Gastrocnemius medialis (tissue), 4 donors: ENCODE results near the gene ZNRF3. TPM values are rescaled to one million over a fixed set of nuclear protein-coding genes. Genes with fewer than 3 reads are reported as not detected.

ENCODE experiments used
- ATAC-seq, 2 donors: fragments of 150-250 bp; one replicate each; pipeline ENCODE4 v1.9.1; 2016
- DNase-seq, 2 donors: peaks; one replicate each; pipeline ENCODE4 v3.0.0-alpha.2; 2019
- H3K27ac ChIP-seq, 4 donors: fragments of 200-600 bp; sonication (generic); 1 replicate in 1 of 4; 2 replicates in 3 of 4; pipeline ENCODE4 v1.5.1; 2016 to 2018; ENCODE audit warnings: mild to moderate bottlenecking in 2 of 4, moderate library complexity in 1 of 4
- H3K27me3 ChIP-seq, 3 donors: fragments of 200-600 bp; sonication (generic) in 2 of 3; 1 replicate in 1 of 3; 2 replicates in 2 of 3; pipeline versions ENCODE4 v1.5.1 to v1.6.0; 2016 to 2019; ENCODE audit warnings: mild to moderate bottlenecking in 1 of 3, moderate library complexity in 1 of 3
- H3K36me3 ChIP-seq, 2 donors: fragments of 200-600 bp; sonication (generic) in 1 of 2; one replicate each; pipeline ENCODE4 v1.5.1; 2017 to 2018
- H3K4me1 ChIP-seq, 2 donors: fragments of 200-600 bp; sonication (generic) in 1 of 2; one replicate each; pipeline ENCODE4 v1.5.1; 2016 to 2017; ENCODE audit warnings: mild to moderate bottlenecking in 2 of 2
- H3K4me3 ChIP-seq, 4 donors: fragments of 200-600 bp; sonication (generic) in 3 of 4; 1 replicate in 1 of 4; 2 replicates in 3 of 4; pipeline ENCODE4 v1.5.1; 2016 to 2019; ENCODE audit warnings: mild to moderate bottlenecking in 2 of 4
- H3K9me3 ChIP-seq, 3 donors: fragments of 200-600 bp; sonication (generic) in 2 of 3; 1 replicate in 1 of 3; 2 replicates in 2 of 3; pipeline ENCODE4 v1.5.1; 2016 to 2019
- POLR2A ChIP-seq, 2 donors: fragments of 450-650 bp; IDR thresholded peaks; one replicate each; pipeline ENCODE4 v1.6.1; 2017; ENCODE audit warnings: antibody characterized with exemption in 2 of 2, mild to moderate bottlenecking in 2 of 2, moderate library complexity in 2 of 2
- in situ Hi-C, 4 donors: fragments of 200-750 bp; cut with MboI; loops; one replicate each; pipeline versions ENCODE4 v1.15.0 to v1.8.0; 2017; ENCODE audit warnings: low sequenced_read_pairs in 4 of 4
- intact Hi-C: fragments of 100-400 bp; cut with DNase I; formaldehyde crosslinking; loops from one replicate; pipeline ENCODE4 v1.15.1; 2023; ENCODE audit warnings: low total_unique reads
- total RNA-seq, 4 donors: library from RNA; depleted of rRNA; stranded (reverse); fragments of >200 nt; gene quantifications; one replicate each; pipeline versions ENCODE4 v1.1.0 to v1.2.3, GENCODE V29; 2016
- TF ChIP-seq, protein P1 (sequence below), 5 experiments: fragments of 450-650 bp in 3 of 5; fragments of 200-600 bp in 2 of 5; sonication (generic) in 2 of 5; IDR thresholded peaks in 4 of 5; conservative IDR thresholded peaks in 1 of 5; 1 replicate in 4 of 5; 2 replicates in 1 of 5; pipeline ENCODE4 v1.5.1; 2016 to 2019; ENCODE audit warnings: antibody characterized with exemption in 5 of 5, mild to moderate bottlenecking in 3 of 5, moderate library complexity in 3 of 5

Gene ZNRF3
- total RNA-seq, 4 donors from 2014 or later, result 7.8 to 19.1 (median 11.1) TPM

GRCh38 chr22:28882545-28882877, 861 bp upstream of the ZNRF3 start:
- TF ChIP-seq, protein P1, sequence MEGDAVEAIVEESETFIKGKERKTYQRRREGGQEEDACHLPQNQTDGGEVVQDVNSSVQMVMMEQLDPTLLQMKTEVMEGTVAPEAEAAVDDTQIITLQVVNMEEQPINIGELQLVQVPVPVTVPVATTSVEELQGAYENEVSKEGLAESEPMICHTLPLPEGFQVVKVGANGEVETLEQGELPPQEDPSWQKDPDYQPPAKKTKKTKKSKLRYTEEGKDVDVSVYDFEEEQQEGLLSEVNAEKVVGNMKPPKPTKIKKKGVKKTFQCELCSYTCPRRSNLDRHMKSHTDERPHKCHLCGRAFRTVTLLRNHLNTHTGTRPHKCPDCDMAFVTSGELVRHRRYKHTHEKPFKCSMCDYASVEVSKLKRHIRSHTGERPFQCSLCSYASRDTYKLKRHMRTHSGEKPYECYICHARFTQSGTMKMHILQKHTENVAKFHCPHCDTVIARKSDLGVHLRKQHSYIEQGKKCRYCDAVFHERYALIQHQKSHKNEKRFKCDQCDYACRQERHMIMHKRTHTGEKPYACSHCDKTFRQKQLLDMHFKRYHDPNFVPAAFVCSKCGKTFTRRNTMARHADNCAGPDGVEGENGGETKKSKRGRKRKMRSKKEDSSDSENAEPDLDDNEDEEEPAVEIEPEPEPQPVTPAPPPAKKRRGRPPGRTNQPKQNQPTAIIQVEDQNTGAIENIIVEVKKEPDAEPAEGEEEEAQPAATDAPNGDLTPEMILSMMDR (IDR thresholded peaks at IDR 0.05 in 4 of 5, conservative IDR thresholded peaks at IDR 0.05 in 1 of 5), result no peak
- no peak for TF ChIP-seq POLR2A (IDR thresholded peaks at IDR 0.05)
- DNase-seq (no peak), ATAC-seq (peak in 1 of 2 donors; percentile 1)
- Histone ChIP-seq H3K4me1 (peaks cover 12 to 29% of the 10 kb centered on the region in 2 donors), H3K4me3 (peak overlapping the region; percentile 69 to 96 (median 79)), H3K36me3 (no peaks in the 10 kb centered on the region), H3K27ac (peak overlapping the region; percentile 57 to 75 (median 68)), H3K9me3 (no peaks in the 10 kb centered on the region), H3K27me3 (no peaks in the 10 kb centered on the region)
- in situ Hi-C loops, result no loop called here
- intact Hi-C loops, result loop anchor here (5.0 kb wide), 1 partner anchor 45 kb away; no protein-coding TSS in a partner anchor

GRCh38 chr22:28883657-28883916, 215 bp downstream of the ZNRF3 start:
- Histone ChIP-seq H3K4me3 (peak overlapping the region; percentile 48 to 69 (median 62)), H3K27me3 (no peaks in the 10 kb centered on the region), H3K36me3 (no peaks in the 10 kb centered on the region), H3K27ac (peak overlapping the region; percentile 66 to 76 (median 76)), H3K4me1 (peaks cover 12 to 38% of the 10 kb centered on the region in 2 donors), H3K9me3 (no peaks in the 10 kb centered on the region)
- no peak for TF ChIP-seq POLR2A (IDR thresholded peaks at IDR 0.05)
- TF ChIP-seq, protein P1 (IDR thresholded peaks at IDR 0.05 in 4 of 5, conservative IDR thresholded peaks at IDR 0.05 in 1 of 5), result no peak
- in situ Hi-C loops (no loop called here), intact Hi-C loops (loop anchor here (1.0 to 5.0 kb wide), 2 partner anchors 44 to 95 kb away; no protein-coding TSS in a partner anchor)
- peak; percentile 59 to 60 for ATAC-seq
- no peak for DNase-seq

DNA sequence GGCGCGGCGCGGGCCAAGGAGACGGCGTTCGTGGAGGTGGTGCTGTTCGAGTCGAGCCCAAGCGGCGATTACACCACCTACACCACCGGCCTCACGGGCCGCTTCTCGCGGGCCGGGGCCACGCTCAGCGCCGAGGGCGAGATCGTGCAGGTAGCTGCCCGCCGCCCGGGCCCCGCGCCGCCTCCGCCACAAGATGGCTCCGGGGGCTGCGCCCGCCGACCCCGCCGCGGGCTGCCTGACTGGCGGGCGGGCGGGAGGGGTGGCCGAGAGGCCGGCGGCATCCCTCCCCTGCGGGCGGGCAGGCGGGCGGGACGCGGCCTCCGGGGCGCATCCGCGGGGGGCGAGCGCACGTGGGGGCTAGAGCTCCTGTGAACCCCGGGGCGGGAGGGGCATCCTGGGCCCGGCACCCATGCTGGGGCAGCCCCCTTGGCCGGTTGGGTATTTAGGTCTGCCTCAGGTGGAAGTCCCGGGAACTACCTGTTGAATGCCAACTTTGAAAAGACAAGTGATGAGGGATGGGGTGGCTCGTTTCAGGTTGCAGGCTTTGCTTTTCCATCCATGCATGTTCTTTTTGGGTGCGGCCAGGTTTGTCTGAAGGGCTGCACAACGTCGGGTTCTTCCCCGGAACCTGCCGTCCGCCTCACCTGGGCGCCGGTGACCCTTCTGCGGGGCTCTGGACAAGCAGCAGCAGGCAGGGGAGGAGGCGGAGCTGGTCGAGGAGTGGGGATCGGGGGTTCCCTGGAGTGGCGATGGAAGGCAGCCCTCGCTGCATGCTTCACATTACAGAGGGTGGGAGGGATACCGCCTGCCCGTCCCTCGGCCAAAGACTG, 760 bp downstream of the ZNRF3 start:
- DNase-seq, result peak in 1 of 2 donors; percentile 33
- Histone ChIP-seq H3K4me1 (peaks cover 12 to 38% of the 10 kb centered on the region in 2 donors), H3K27me3 (no peaks in the 10 kb centered on the region), H3K36me3 (no peaks in the 10 kb centered on the region), H3K9me3 (no peaks in the 10 kb centered on the region), H3K4me3 (peak overlapping the region; percentile 48 to 69 (median 62)), H3K27ac (peak overlapping the region; percentile 66 to 76 (median 76))
- intact Hi-C loops (loop anchor here (1.0 to 5.0 kb wide), 2 partner anchors 43 to 94 kb away; no protein-coding TSS in a partner anchor), in situ Hi-C loops (no loop called here)
- no peak for ATAC-seq
- TF ChIP-seq POLR2A (IDR thresholded peaks at IDR 0.05), result no peak
- TF ChIP-seq, protein P1 (IDR thresholded peaks at IDR 0.05 in 4 of 5, conservative IDR thresholded peaks at IDR 0.05 in 1 of 5), result peak in 1 of 5 experiments; percentile 25

GRCh38 chr22:28884747-28885350, 1.5 kb downstream of the ZNRF3 start:
- ATAC-seq, result no peak
- no peaks in the 10 kb centered on the region for H3K36me3 ChIP-seq
- no peak for TF ChIP-seq POLR2A (IDR thresholded peaks at IDR 0.05)
- TF ChIP-seq, protein P1 (IDR thresholded peaks at IDR 0.05 in 4 of 5, conservative IDR thresholded peaks at IDR 0.05 in 1 of 5), result no peak
- no peaks in the 10 kb centered on the region for H3K27me3 ChIP-seq
- in situ Hi-C loops (no loop called here), intact Hi-C loops (loop anchor here (5.0 kb wide), 1 partner anchor 42 kb away; no protein-coding TSS in a partner anchor)
- peaks cover 12 to 44% of the 10 kb centered on the region in 2 donors for H3K4me1 ChIP-seq
- H3K27ac ChIP-seq, result no peak overlapping the region
- H3K9me3 ChIP-seq, result no peaks in the 10 kb centered on the region
- peak overlapping the region; percentile 48 to 69 (median 62) for H3K4me3 ChIP-seq
- no peak for DNase-seq
